ENCODE measurements around the gene KCND1.
A peak's percentile ranks its signal among the peaks of the same experiment; 100 is the strongest.

- TF ChIP-seq EZH2 (IDR thresholded peaks at IDR 0.05) (no peak), FOXP2 (optimal IDR thresholded peaks at IDR 0.05; ENCODE audit: control extremely low read depth, extremely low read length, insufficient read depth) (peak; percentile 19)
Observed at GRCh38 chrX:49002091-49002935, 30.7 kb upstream of the KCND1 start, which contains the start of gene GRIPAP1.
